HAP-1 (cell line): ENCODE data around the gene ADORA2B.

Source experiments
- DNase-seq, 2 experiments: peaks; one replicate each; pipeline ENCODE4 v3.0.0-alpha.2; 2016 to 2020; ENCODE audit warnings: low spot score in 2 of 2
- H3K27me3 ChIP-seq: fragments of 250-450 bp; sonication (Bioruptor Pico); 2 replicates; pipeline ENCODE4 v1.5.1; 2020; ENCODE audit warnings: low read depth, mild to moderate bottlenecking, moderate library complexity
- H3K36me3 ChIP-seq: fragments of 250-450 bp; sonication (Bioruptor Pico); replicated peaks from 2 replicates; pipeline ENCODE4 v1.5.1; 2020; ENCODE audit warnings: mild to moderate bottlenecking
- H3K4me1 ChIP-seq: fragments of 250-450 bp; sonication (Bioruptor Pico); 2 replicates; pipeline ENCODE4 v1.5.1; 2020; ENCODE audit warnings: mild to moderate bottlenecking
- H3K4me3 ChIP-seq: fragments of 250-450 bp; sonication (Bioruptor Pico); 2 replicates; pipeline ENCODE4 v1.5.1; 2020; ENCODE audit warnings: mild to moderate bottlenecking, moderate library complexity
- H3K9me3 ChIP-seq: fragments of 250-450 bp; sonication (Bioruptor Pico); 2 replicates; pipeline ENCODE4 v1.5.1; 2020; ENCODE audit warnings: mild to moderate bottlenecking, moderate library complexity
- in situ Hi-C: fragments of 300-500 bp; cut with MboI; formaldehyde crosslinking; loops from 3 replicates; pipeline ENCODE4 v1.14.3; 2020; ENCODE audit warnings: low sequenced_read_pairs, inconsistent platforms, mixed read lengths

ADORA2B gene

GRCh38 chr17:15999974-16000827, 55.3 kb downstream of the ADORA2B start:
- Histone ChIP-seq H3K4me3 (peak overlapping the region; percentile 75), H3K36me3 (peaks cover 44% of the 10 kb centered on the region), H3K27me3 (no peaks in the 10 kb centered on the region), H3K9me3 (peaks cover 7% of the 10 kb centered on the region), H3K4me1 (peaks cover 12% of the 10 kb centered on the region)
- DNase-seq: peak in 1 of 2 experiments; percentile 37
- in situ Hi-C loops: loop anchor here (25.0 kb wide), 1 partner anchor 163 kb away; no protein-coding TSS in a partner anchor

GRCh38 chr17:16001226-16001897, 56.4 kb downstream of the ADORA2B start:
- Histone ChIP-seq H3K4me3 (no peak overlapping the region; the same call in 1 of the 2 replicates), H3K36me3 (peaks cover 54% of the 10 kb centered on the region)
- in situ Hi-C loops: no loop called here

GRCh38 chr17:16002708-16003260, 57.9 kb downstream of the ADORA2B start:
- in situ Hi-C loops: no loop called here
- Histone ChIP-seq H3K4me3 (no peak overlapping the region), H3K36me3 (peaks cover 65% of the 10 kb centered on the region), H3K9me3 (peaks cover 7% of the 10 kb centered on the region), H3K27me3 (no peaks in the 10 kb centered on the region), H3K4me1 (peaks cover 12% of the 10 kb centered on the region)
- no peak for DNase-seq

More at GRCh38 chr17:16001226-16001897, 56.4 kb downstream of the ADORA2B start:
- no peak for DNase-seq
- Histone ChIP-seq H3K9me3 (peaks cover 7% of the 10 kb centered on the region), H3K4me1 (peaks cover 12% of the 10 kb centered on the region), H3K27me3 (no peaks in the 10 kb centered on the region)

GRCh38 chr17:16003841-16004240, 58.9 kb downstream of the ADORA2B start:
- DNase-seq: no peak
- no peaks in the 10 kb centered on the region for H3K27me3 ChIP-seq
- H3K4me1 ChIP-seq: peaks cover 8% of the 10 kb centered on the region
- H3K9me3 ChIP-seq: peaks cover 7% of the 10 kb centered on the region
- in situ Hi-C loops: no loop called here
- peaks cover 76% of the 10 kb centered on the region for H3K36me3 ChIP-seq
- H3K4me3 ChIP-seq: no peak overlapping the region

- Histone ChIP-seq H3K4me1 (peaks cover 13% of the 10 kb centered on the region), H3K4me3 (no peak overlapping the region), H3K9me3 (peaks cover 7% of the 10 kb centered on the region), H3K27me3 (no peaks in the 10 kb centered on the region), H3K36me3 (peaks cover 86% of the 10 kb centered on the region)
- in situ Hi-C loops: no loop called here
- no peak for DNase-seq
Observed at GRCh38 chr17:16005636-16006035, 60.7 kb downstream of the ADORA2B start.

GRCh38 chr17:16007439-16007838, 62.5 kb downstream of the ADORA2B start:
- DNase-seq: no peak
- in situ Hi-C loops: no loop called here
- Histone ChIP-seq H3K9me3 (no peaks in the 10 kb centered on the region), H3K4me1 (peaks cover 20% of the 10 kb centered on the region), H3K36me3 (peaks cover 73% of the 10 kb centered on the region), H3K4me3 (no peak overlapping the region), H3K27me3 (no peaks in the 10 kb centered on the region)

GRCh38 chr17:16013943-16014407, 69.0 kb downstream of the ADORA2B start:
- Histone ChIP-seq H3K4me1 (peaks cover 21% of the 10 kb centered on the region), H3K9me3 (no peaks in the 10 kb centered on the region), H3K27me3 (no peaks in the 10 kb centered on the region), H3K36me3 (peaks cover 37% of the 10 kb centered on the region), H3K4me3 (no peak overlapping the region)
- in situ Hi-C loops: no loop called here
- DNase-seq: peak; percentile 41 to 49

- no peaks in the 10 kb centered on the region for H3K27me3 ChIP-seq
- in situ Hi-C loops: no loop called here
- H3K9me3 ChIP-seq: no peaks in the 10 kb centered on the region
- H3K4me1 ChIP-seq: no peaks in the 10 kb centered on the region
- DNase-seq: no peak
- peaks cover 31% of the 10 kb centered on the region for H3K36me3 ChIP-seq
- H3K4me3 ChIP-seq: no peak overlapping the region
Observed at GRCh38 chr17:16019347-16019746, 74.4 kb downstream of the ADORA2B start.

- Histone ChIP-seq H3K9me3 (no peaks in the 10 kb centered on the region), H3K27me3 (no peaks in the 10 kb centered on the region), H3K4me1 (no peaks in the 10 kb centered on the region), H3K36me3 (peaks cover 62% of the 10 kb centered on the region), H3K4me3 (no peak overlapping the region)
- no peak for DNase-seq
- in situ Hi-C loops: no loop called here
Observed at GRCh38 chr17:16023881-16024280, 79.0 kb downstream of the ADORA2B start.

GRCh38 chr17:16025202-16025601, 80.3 kb downstream of the ADORA2B start:
- Histone ChIP-seq H3K4me3 (no peak overlapping the region), H3K36me3 (peaks cover 68% of the 10 kb centered on the region), H3K9me3 (no peaks in the 10 kb centered on the region), H3K27me3 (no peaks in the 10 kb centered on the region), H3K4me1 (no peaks in the 10 kb centered on the region)
- in situ Hi-C loops: no loop called here
- no peak for DNase-seq
